B cell (primary cell): ENCODE measurements around the gene KRTAP10-9. TPM values are rescaled to one million over a fixed set of nuclear protein-coding genes. Genes with fewer than 3 reads are reported as not detected.

ENCODE experiments used
- ATAC-seq: fragments of 200-7000 bp; cut with Tn5 transposase; one replicate; pipeline ENCODE4 v1.10.0; 2021; ENCODE audit warnings: low read depth, mild to moderate bottlenecking, moderate number of reproducible peaks, moderate library complexity
- CTCF ChIA-PET: fragments of 350-600 bp; sonication (Branson Sonifier 250); formaldehyde crosslinking; loops from one replicate; lab custom pipeline; 2021; ENCODE audit warnings: antibody characterized with exemption, inconsistent platforms; lab: Charles Lee
- POLR2A ChIA-PET: fragments of 350-600 bp; sonication (Branson Sonifier 250); formaldehyde crosslinking; loops from one replicate; lab custom pipeline; 2021; ENCODE audit warnings: antibody characterized with exemption; lab: Charles Lee
- DNase-seq: peaks from one replicate; pipeline ENCODE4 v3.0.0; 2013
- H2AFZ ChIP-seq: 2 replicates; pipeline ENCODE4 v1.6.1; 2012; ENCODE audit warnings: mild to moderate bottlenecking, low read depth, low read length; ENCODE audit not compliant: insufficient read depth, poor library complexity, severe bottlenecking
- H3K27ac ChIP-seq, 2 donors: 1 replicate in 1 of 2; 2 replicates in 1 of 2; pipeline ENCODE4 v1.5.1; 2012 to 2013; ENCODE audit warnings: low read length in 2 of 2, mild to moderate bottlenecking in 2 of 2, moderate library complexity in 1 of 2
- H3K27me3 ChIP-seq, 4 experiments: fragments of 200-600 bp in 1 of 4; sonication (generic) in 1 of 4; replicated peaks in 1 of 4; 1 replicate in 2 of 4; 2 replicates in 2 of 4; pipeline versions ENCODE4 v1.6.1 to v1.7.0; 2013 to 2016; ENCODE audit warnings: low read length in 3 of 4, mild to moderate bottlenecking in 2 of 4, mixed read lengths in 1 of 4, moderate library complexity in 1 of 4; ENCODE audit not compliant: insufficient read depth in 4 of 4, control insufficient read depth in 3 of 4; ENCODE audit errors: control extremely low read depth in 1 of 4
- H3K36me3 ChIP-seq, 2 experiments: replicated peaks in 1 of 2; 1 replicate in 1 of 2; 2 replicates in 1 of 2; pipeline versions ENCODE4 v1.6.1 to v1.7.1; 2013; ENCODE audit warnings: low read length in 1 of 2; ENCODE audit not compliant: insufficient read depth in 2 of 2, control insufficient read depth in 1 of 2; ENCODE audit errors: control extremely low read depth in 1 of 2, extremely low read depth in 1 of 2
- H3K4me1 ChIP-seq, 2 donors: fragments of 200-600 bp in 1 of 2; sonication (generic) in 1 of 2; 1 replicate in 1 of 2; 2 replicates in 1 of 2; pipeline versions ENCODE4 v1.5.1 to v1.6.1; 2013 to 2017; ENCODE audit warnings: low read length in 2 of 2; ENCODE audit not compliant: control insufficient read depth in 2 of 2, insufficient read depth in 2 of 2
- H3K4me2 ChIP-seq: replicated peaks from 2 replicates; pipeline ENCODE3; 2012; ENCODE audit warnings: mild to moderate bottlenecking, low read depth, low read length; ENCODE audit not compliant: poor library complexity, severe bottlenecking
- H3K4me3 ChIP-seq, 5 experiments: fragments of 200-600 bp in 1 of 5; sonication (generic) in 1 of 5; 1 replicate in 3 of 5; 2 replicates in 2 of 5; pipeline versions ENCODE4 v1.5.1 to v1.7.0; 2011 to 2016; ENCODE audit warnings: low read length in 4 of 5, mild to moderate bottlenecking in 4 of 5, low read depth in 2 of 5, control low read depth in 1 of 5, moderate library complexity in 1 of 5; ENCODE audit not compliant: insufficient read depth in 1 of 5; ENCODE audit errors: control extremely low read depth in 1 of 5, extremely low read depth in 1 of 5
- H3K79me2 ChIP-seq: fragments of 200-600 bp; sonication (generic); one replicate; pipeline ENCODE4 v1.6.0; 2016; ENCODE audit warnings: low read length; ENCODE audit not compliant: control insufficient read depth, insufficient read depth
- H3K9ac ChIP-seq: fragments of 200-600 bp; sonication (generic); 2 replicates; pipeline ENCODE4 v1.6.1; 2017; ENCODE audit warnings: mild to moderate bottlenecking, low read length, moderate library complexity
- H3K9me3 ChIP-seq, 3 donors: one replicate each; pipeline versions ENCODE4 v1.6.1 to v1.7.1; 2013; ENCODE audit warnings: low read length in 2 of 3; ENCODE audit not compliant: control insufficient read depth in 2 of 3, insufficient read depth in 1 of 3; ENCODE audit errors: control extremely low read depth in 1 of 3
- H4K20me1 ChIP-seq: 2 replicates; pipeline ENCODE4 v1.6.0; 2012; ENCODE audit warnings: mild to moderate bottlenecking, low read length; ENCODE audit not compliant: insufficient read depth, control insufficient read depth, poor library complexity, severe bottlenecking
- H3K27ac Mint-ChIP-seq: one replicate; pipeline ENCODE4 v1.8.0; 2021; ENCODE audit warnings: mixed read lengths
- H3K27me3 Mint-ChIP-seq: one replicate; pipeline ENCODE4 v1.8.0; 2021; ENCODE audit warnings: mixed read lengths
- H3K4me1 Mint-ChIP-seq: one replicate; pipeline ENCODE4 v1.8.0; 2021; ENCODE audit warnings: mixed read lengths
- H3K4me3 Mint-ChIP-seq: one replicate; pipeline ENCODE4 v1.8.0; 2021; ENCODE audit warnings: mixed read lengths
- H3K9me3 Mint-ChIP-seq: one replicate; pipeline ENCODE4 v1.8.0; 2022; ENCODE audit warnings: mixed read lengths; ENCODE audit not compliant: insufficient read depth
- EZH2 ChIP-seq: IDR thresholded peaks from 2 replicates; pipeline ENCODE4 v1.6.1; 2012; ENCODE audit warnings: borderline replicate concordance, low read depth, mild to moderate bottlenecking, moderate library complexity, low read length; ENCODE audit not compliant: insufficient read depth, poor library complexity, severe bottlenecking
- WGBS: methylation state at CpG from one replicate; pipeline ENCODE4 v1.1.5; 2013; ENCODE audit warnings: missing lambda C conversion rate; ENCODE audit not compliant: insufficient coverage; 5-methylcytosine and 5-hydroxymethylcytosine counted together
- intact Hi-C: fragments of 100-400 bp; cut with micrococcal nuclease; formaldehyde crosslinking; loops from one replicate; pipeline ENCODE4 v1.10.0; 2022
- polyA plus RNA-seq: library from polyadenylated mRNA; depleted of rRNA; stranded (reverse); fragments of >200 nt; gene quantifications from 2 replicates; pipeline ENCODE4 v1.2.3, GENCODE V29; 2012
- total RNA-seq, 2 donors: library from RNA; stranded (reverse); fragments of 120-200 nt in 1 of 2; gene quantifications; 1 replicate in 1 of 2; 2 replicates in 1 of 2; pipeline versions ENCODE4 v1.2.3 to v1.2.4, GENCODE V29; 2013 to 2022
- TF ChIP-seq, protein P1 (sequence below): fragments of 200-600 bp; IDR thresholded peaks from one replicate; pipeline ENCODE4 v1.8.0; 2022; ENCODE audit warnings: antibody characterized with exemption, mild to moderate bottlenecking

KRTAP10-9 gene
- total and polyA plus RNA-seq, 2 donors (not counting 1 experiment from before 2014, with no cell fraction given), result not detected

DNA sequence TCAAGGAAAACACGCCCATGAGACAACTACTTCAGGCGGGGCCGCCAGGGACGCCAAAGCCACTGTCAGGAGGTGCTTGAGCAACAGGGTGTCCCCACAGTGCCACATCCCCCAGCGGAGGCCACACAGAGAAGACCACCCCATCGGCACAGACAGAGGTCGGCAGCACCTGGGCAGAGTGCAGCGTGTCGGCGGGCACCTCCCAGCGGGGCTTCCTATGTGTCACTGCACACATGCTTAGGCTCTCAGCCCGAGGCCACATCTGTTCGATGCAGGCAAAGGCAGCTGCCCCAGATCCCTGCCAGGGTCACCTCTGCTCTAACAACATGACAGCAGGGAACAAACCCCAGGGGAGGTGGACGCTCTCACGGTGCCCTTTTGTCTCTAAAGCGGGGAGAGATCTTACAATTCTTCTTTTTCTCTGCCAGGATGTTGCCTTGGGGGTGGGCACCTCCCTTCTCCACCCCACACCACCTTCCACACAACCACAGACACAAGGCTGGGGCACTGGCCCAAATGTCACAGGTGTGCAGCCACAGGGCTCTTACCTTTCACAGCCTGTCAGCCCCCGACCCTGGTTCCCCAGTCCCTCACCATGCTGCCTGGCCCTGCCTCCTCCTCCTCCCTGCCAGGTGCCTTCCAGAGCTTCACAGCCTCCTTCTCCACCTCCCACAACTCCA is 10.8 kb upstream of the KRTAP10-9 start:
- POLR2A ChIA-PET, result no interaction called here
- CTCF ChIA-PET, result no interaction called here

DNA sequence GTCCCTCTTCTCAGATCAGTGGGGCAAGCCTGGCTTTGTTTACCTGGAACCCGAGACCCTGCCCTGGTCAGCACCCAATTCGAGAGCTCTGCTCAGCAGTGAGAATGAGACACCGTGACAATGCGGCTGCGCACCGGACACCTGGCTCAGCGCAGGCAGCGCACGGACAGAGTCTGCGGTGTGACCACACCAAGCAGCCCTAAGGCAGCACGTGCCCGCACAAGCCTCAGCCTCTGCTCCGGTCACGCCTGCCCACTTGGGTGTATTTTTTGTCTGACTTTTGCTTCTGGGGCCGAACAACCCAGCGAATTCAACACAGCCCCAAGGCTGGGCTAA is 10.3 kb upstream of the KRTAP10-9 start:
- DNase-seq, result no peak
- Histone ChIP-seq H3K9me3 (peaks cover 0 to 34% (median 7%) of the 10 kb centered on the region in 3 donors), H3K27me3 (peaks cover 0 to 3% (median 1%) of the 10 kb centered on the region in 4 experiments), H3K4me3 (no peak overlapping the region), H4K20me1 (no peaks in the 10 kb centered on the region), H3K4me2 (no peak overlapping the region), H3K36me3 (no peaks in the 10 kb centered on the region), H3K4me1 (peaks cover 11 to 13% of the 10 kb centered on the region in 2 donors), H3K79me2 (no peaks in the 10 kb centered on the region), H3K27ac (no peak overlapping the region), H3K9ac (no peak overlapping the region), H2AFZ (no peak overlapping the region)
- no peak for ATAC-seq
- peaks cover 14% of the 10 kb centered on the region for H3K4me1 Mint-ChIP-seq
- intact Hi-C loops, result no loop called here
- H3K27me3 Mint-ChIP-seq, result peaks cover 4% of the 10 kb centered on the region
- H3K27ac Mint-ChIP-seq, result no peak overlapping the region
- H3K9me3 Mint-ChIP-seq, result peaks cover 14% of the 10 kb centered on the region
- TF ChIP-seq, protein P1, sequence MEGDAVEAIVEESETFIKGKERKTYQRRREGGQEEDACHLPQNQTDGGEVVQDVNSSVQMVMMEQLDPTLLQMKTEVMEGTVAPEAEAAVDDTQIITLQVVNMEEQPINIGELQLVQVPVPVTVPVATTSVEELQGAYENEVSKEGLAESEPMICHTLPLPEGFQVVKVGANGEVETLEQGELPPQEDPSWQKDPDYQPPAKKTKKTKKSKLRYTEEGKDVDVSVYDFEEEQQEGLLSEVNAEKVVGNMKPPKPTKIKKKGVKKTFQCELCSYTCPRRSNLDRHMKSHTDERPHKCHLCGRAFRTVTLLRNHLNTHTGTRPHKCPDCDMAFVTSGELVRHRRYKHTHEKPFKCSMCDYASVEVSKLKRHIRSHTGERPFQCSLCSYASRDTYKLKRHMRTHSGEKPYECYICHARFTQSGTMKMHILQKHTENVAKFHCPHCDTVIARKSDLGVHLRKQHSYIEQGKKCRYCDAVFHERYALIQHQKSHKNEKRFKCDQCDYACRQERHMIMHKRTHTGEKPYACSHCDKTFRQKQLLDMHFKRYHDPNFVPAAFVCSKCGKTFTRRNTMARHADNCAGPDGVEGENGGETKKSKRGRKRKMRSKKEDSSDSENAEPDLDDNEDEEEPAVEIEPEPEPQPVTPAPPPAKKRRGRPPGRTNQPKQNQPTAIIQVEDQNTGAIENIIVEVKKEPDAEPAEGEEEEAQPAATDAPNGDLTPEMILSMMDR, result no peak
- no peak for TF ChIP-seq EZH2
- 89% methylated on average over 16 of the region's 16 CpGs for WGBS
- ChIA-PET CTCF (no interaction called here), POLR2A (no interaction called here)
- H3K4me3 Mint-ChIP-seq, result no peak overlapping the region

More for the DNA sequence above, 10.8 kb upstream of the KRTAP10-9 start:
- Histone ChIP-seq H3K4me3 (no peak overlapping the region), H3K9me3 (peaks cover 0 to 36% (median 9%) of the 10 kb centered on the region in 3 donors), H3K79me2 (no peaks in the 10 kb centered on the region), H3K27ac (no peak overlapping the region), H3K4me2 (no peak overlapping the region), H2AFZ (no peak overlapping the region), H3K9ac (no peak overlapping the region), H3K4me1 (peaks cover 11 to 13% of the 10 kb centered on the region in 2 donors), H3K36me3 (no peaks in the 10 kb centered on the region), H4K20me1 (no peaks in the 10 kb centered on the region), H3K27me3 (peaks cover 0 to 3% (median 1%) of the 10 kb centered on the region in 4 experiments)
- DNase-seq, result no peak
- intact Hi-C loops, result no loop called here
- H3K27ac Mint-ChIP-seq, result no peak overlapping the region
- WGBS, result 86% methylated on average over 17 of the region's 17 CpGs
- H3K4me3 Mint-ChIP-seq, result no peak overlapping the region
- ATAC-seq, result no peak
- peaks cover 4% of the 10 kb centered on the region for H3K27me3 Mint-ChIP-seq
- H3K4me1 Mint-ChIP-seq, result peaks cover 14% of the 10 kb centered on the region
- no peak for TF ChIP-seq EZH2
- TF ChIP-seq, protein P1, result no peak
- peaks cover 18% of the 10 kb centered on the region for H3K9me3 Mint-ChIP-seq
